ENCODE measurements around the gene TMEM233.

The TMEM233 gene

GRCh38 chr12:119644930-119645329 lies 51.4 kb downstream of the TMEM233 start:
- no peak overlapping the region for H4K91ac ChIP-seq (ENCODE audit: low read depth, low read length)
- no peak overlapping the region for H2BK120ac ChIP-seq (ENCODE audit: insufficient read depth, low read length, poor library complexity)
- WGBS (ENCODE audit: extremely low coverage, insufficient coverage, insufficient read length), result no CpG with 5 or more reads among the region's 3 CpGs
- no peak overlapping the region for H2AK5ac ChIP-seq (ENCODE audit: low read length)
- no peak overlapping the region for H2AFZ ChIP-seq (ENCODE audit: insufficient read depth, low read length, poor library complexity)
- H3K4me2 ChIP-seq (ENCODE audit: low read length), result no peak overlapping the region
- H3K36me3 ChIP-seq (ENCODE audit: control insufficient read depth in 1 of 2, insufficient read depth in 2 of 2, low read length in 2 of 2), result no peaks in the 10 kb centered on the region
- H3K79me2 ChIP-seq (ENCODE audit: control insufficient read depth, insufficient read depth, low read length, poor library complexity), result no peaks in the 10 kb centered on the region
- no peak overlapping the region for H3K23ac ChIP-seq (ENCODE audit: low read length)
- no peaks in the 10 kb centered on the region for H3K9me3 ChIP-seq (ENCODE audit: insufficient read depth, low read depth, low read length)
- H3K18ac ChIP-seq (ENCODE audit: low read length), result no peak overlapping the region
- DNase-seq, result no peak
- H2BK5ac ChIP-seq (ENCODE audit: low read depth, low read length, poor library complexity), result no peak overlapping the region
- no peak overlapping the region for H4K8ac ChIP-seq (ENCODE audit: low read depth, low read length)
- no peaks in the 10 kb centered on the region for H3K27me3 ChIP-seq (ENCODE audit: insufficient read depth, low read length)
- H3K27ac ChIP-seq (ENCODE audit: low read depth, low read length), result no peak overlapping the region
- no peaks in the 10 kb centered on the region for H3K79me1 ChIP-seq (ENCODE audit: low read length)
- no peak overlapping the region for H3K14ac ChIP-seq (ENCODE audit: low read length)
- H3K4me3 ChIP-seq (ENCODE audit: low read depth, low read length), result no peak overlapping the region
- H3K4me1 ChIP-seq (ENCODE audit: control insufficient read depth in 1 of 2, insufficient read depth in 2 of 2, low read length in 2 of 2), result no peaks in the 10 kb centered on the region
- no peak overlapping the region for H3K4ac ChIP-seq (ENCODE audit: low read depth, low read length)
- H2BK12ac ChIP-seq (ENCODE audit: low read length), result no peak overlapping the region
- H4K12ac ChIP-seq (ENCODE audit: low read depth, low read length), result no peak overlapping the region
- H3K9ac ChIP-seq (ENCODE audit: low read length), result no peak overlapping the region

- H2AK5ac ChIP-seq (ENCODE audit: low read length), result no peak overlapping the region
- H2AFZ ChIP-seq (ENCODE audit: insufficient read depth, low read length, poor library complexity), result no peak overlapping the region
- DNase-seq, result no peak
- no peak overlapping the region for H3K27ac ChIP-seq (ENCODE audit: low read depth, low read length)
- H3K9me3 ChIP-seq (ENCODE audit: insufficient read depth, low read depth, low read length), result no peaks in the 10 kb centered on the region
- no peak overlapping the region for H4K91ac ChIP-seq (ENCODE audit: low read depth, low read length)
- H3K79me1 ChIP-seq (ENCODE audit: low read length), result no peaks in the 10 kb centered on the region
- H3K79me2 ChIP-seq (ENCODE audit: control insufficient read depth, insufficient read depth, low read length, poor library complexity), result no peaks in the 10 kb centered on the region
- H3K4me3 ChIP-seq (ENCODE audit: low read depth, low read length), result no peak overlapping the region
- no peaks in the 10 kb centered on the region for H3K27me3 ChIP-seq (ENCODE audit: insufficient read depth, low read length)
- H2BK12ac ChIP-seq (ENCODE audit: low read length), result no peak overlapping the region
- no peak overlapping the region for H3K14ac ChIP-seq (ENCODE audit: low read length)
- WGBS (ENCODE audit: extremely low coverage, insufficient coverage, insufficient read length), result no CpG with 5 or more reads among the region's 7 CpGs
- no peak overlapping the region for H3K18ac ChIP-seq (ENCODE audit: low read length)
- no peak overlapping the region for H2BK5ac ChIP-seq (ENCODE audit: low read depth, low read length, poor library complexity)
- H3K23ac ChIP-seq (ENCODE audit: low read length), result no peak overlapping the region
- no peak overlapping the region for H4K8ac ChIP-seq (ENCODE audit: low read depth, low read length)
- no peak overlapping the region for H3K4ac ChIP-seq (ENCODE audit: low read depth, low read length)
- H3K4me1 ChIP-seq (ENCODE audit: control insufficient read depth in 1 of 2, insufficient read depth in 2 of 2, low read length in 2 of 2), result no peaks in the 10 kb centered on the region
- H3K9ac ChIP-seq (ENCODE audit: low read length), result no peak overlapping the region
- H2BK120ac ChIP-seq (ENCODE audit: insufficient read depth, low read length, poor library complexity), result no peak overlapping the region
- H3K36me3 ChIP-seq (ENCODE audit: control insufficient read depth in 1 of 2, insufficient read depth in 2 of 2, low read length in 2 of 2), result no peaks in the 10 kb centered on the region
- no peak overlapping the region for H4K12ac ChIP-seq (ENCODE audit: low read depth, low read length)
- H3K4me2 ChIP-seq (ENCODE audit: low read length), result no peak overlapping the region
Measured at GRCh38 chr12:119645535-119646059, 52.0 kb downstream of the TMEM233 start.

- H3K4ac ChIP-seq (ENCODE audit: low read depth, low read length), result no peak overlapping the region
- no peaks in the 10 kb centered on the region for H3K79me1 ChIP-seq (ENCODE audit: low read length)
- no peak overlapping the region for H3K23ac ChIP-seq (ENCODE audit: low read length)
- H2BK12ac ChIP-seq (ENCODE audit: low read length), result no peak overlapping the region
- no CpG with 5 or more reads among the region's 4 CpGs for WGBS (ENCODE audit: extremely low coverage, insufficient coverage, insufficient read length)
- no peaks in the 10 kb centered on the region for H3K79me2 ChIP-seq (ENCODE audit: control insufficient read depth, insufficient read depth, low read length, poor library complexity)
- no peak overlapping the region for H4K91ac ChIP-seq (ENCODE audit: low read depth, low read length)
- H3K27ac ChIP-seq (ENCODE audit: low read depth, low read length), result no peak overlapping the region
- H3K4me1 ChIP-seq (ENCODE audit: control insufficient read depth in 1 of 2, insufficient read depth in 2 of 2, low read length in 2 of 2), result no peaks in the 10 kb centered on the region
- H3K27me3 ChIP-seq (ENCODE audit: insufficient read depth, low read length), result no peaks in the 10 kb centered on the region
- H3K36me3 ChIP-seq (ENCODE audit: control insufficient read depth in 1 of 2, insufficient read depth in 2 of 2, low read length in 2 of 2), result no peaks in the 10 kb centered on the region
- no peak overlapping the region for H3K14ac ChIP-seq (ENCODE audit: low read length)
- H4K12ac ChIP-seq (ENCODE audit: low read depth, low read length), result no peak overlapping the region
- H3K9ac ChIP-seq (ENCODE audit: low read length), result no peak overlapping the region
- no peak overlapping the region for H2BK120ac ChIP-seq (ENCODE audit: insufficient read depth, low read length, poor library complexity)
- DNase-seq, result no peak
- H3K9me3 ChIP-seq (ENCODE audit: insufficient read depth, low read depth, low read length), result no peaks in the 10 kb centered on the region
- H2AK5ac ChIP-seq (ENCODE audit: low read length), result no peak overlapping the region
- H3K18ac ChIP-seq (ENCODE audit: low read length), result no peak overlapping the region
- H2BK5ac ChIP-seq (ENCODE audit: low read depth, low read length, poor library complexity), result no peak overlapping the region
- no peak overlapping the region for H4K8ac ChIP-seq (ENCODE audit: low read depth, low read length)
- H3K4me2 ChIP-seq (ENCODE audit: low read length), result no peak overlapping the region
- H3K4me3 ChIP-seq (ENCODE audit: low read depth, low read length), result no peak overlapping the region
- no peak overlapping the region for H2AFZ ChIP-seq (ENCODE audit: insufficient read depth, low read length, poor library complexity)
Measured at GRCh38 chr12:119649202-119649808, 55.7 kb downstream of the TMEM233 start.

GRCh38 chr12:119652665-119653064 lies 59.1 kb downstream of the TMEM233 start:
- H4K91ac ChIP-seq (ENCODE audit: low read depth, low read length), result no peak overlapping the region
- H3K27ac ChIP-seq (ENCODE audit: low read depth, low read length), result no peak overlapping the region
- H3K79me1 ChIP-seq (ENCODE audit: low read length), result no peaks in the 10 kb centered on the region
- no peak overlapping the region for H4K8ac ChIP-seq (ENCODE audit: low read depth, low read length)
- H4K12ac ChIP-seq (ENCODE audit: low read depth, low read length), result no peak overlapping the region
- no peaks in the 10 kb centered on the region for H3K27me3 ChIP-seq (ENCODE audit: insufficient read depth, low read length)
- no peak overlapping the region for H3K18ac ChIP-seq (ENCODE audit: low read length)
- H3K4me2 ChIP-seq (ENCODE audit: low read length), result no peak overlapping the region
- no peaks in the 10 kb centered on the region for H3K9me3 ChIP-seq (ENCODE audit: insufficient read depth, low read depth, low read length)
- H3K4ac ChIP-seq (ENCODE audit: low read depth, low read length), result no peak overlapping the region
- H3K79me2 ChIP-seq (ENCODE audit: control insufficient read depth, insufficient read depth, low read length, poor library complexity), result no peaks in the 10 kb centered on the region
- H3K4me3 ChIP-seq (ENCODE audit: low read depth, low read length), result no peak overlapping the region
- H3K14ac ChIP-seq (ENCODE audit: low read length), result no peak overlapping the region
- H3K4me1 ChIP-seq (ENCODE audit: control insufficient read depth in 1 of 2, insufficient read depth in 2 of 2, low read length in 2 of 2), result no peaks in the 10 kb centered on the region
- H2AK5ac ChIP-seq (ENCODE audit: low read length), result no peak overlapping the region
- no peaks in the 10 kb centered on the region for H3K36me3 ChIP-seq (ENCODE audit: control insufficient read depth in 1 of 2, insufficient read depth in 2 of 2, low read length in 2 of 2)
- H3K9ac ChIP-seq (ENCODE audit: low read length), result no peak overlapping the region
- no peak for DNase-seq
- WGBS (ENCODE audit: extremely low coverage, insufficient coverage, insufficient read length), result no CpG with 5 or more reads among the region's 3 CpGs
- no peak overlapping the region for H2BK120ac ChIP-seq (ENCODE audit: insufficient read depth, low read length, poor library complexity)
- no peak overlapping the region for H2AFZ ChIP-seq (ENCODE audit: insufficient read depth, low read length, poor library complexity)
- H3K23ac ChIP-seq (ENCODE audit: low read length), result no peak overlapping the region
- H2BK12ac ChIP-seq (ENCODE audit: low read length), result no peak overlapping the region
- H2BK5ac ChIP-seq (ENCODE audit: low read depth, low read length, poor library complexity), result no peak overlapping the region
